ENCODE data around the gene ZBTB40.

DNA sequence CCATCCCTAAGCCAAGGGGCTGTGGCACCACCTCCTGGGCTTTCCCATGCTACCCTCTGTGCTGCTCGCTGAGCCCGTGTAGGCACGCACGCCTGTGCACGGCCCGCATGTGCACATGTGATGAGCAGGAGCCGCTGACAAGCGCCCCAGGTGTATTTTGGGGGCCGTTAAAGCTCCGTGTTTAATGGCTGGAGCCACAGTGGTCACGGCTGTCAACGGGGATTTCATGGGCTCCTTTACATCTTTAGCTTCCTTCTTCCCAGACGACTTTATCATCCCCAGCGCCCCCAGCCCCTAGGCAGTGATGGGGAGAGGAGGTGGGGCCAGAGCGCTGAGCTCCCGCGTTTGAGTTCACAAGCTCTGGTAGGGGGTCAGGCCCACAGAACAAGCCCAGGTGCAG lies 99.9 kb downstream of the ZBTB40 start:
- TF ChIP-seq, protein P1, sequence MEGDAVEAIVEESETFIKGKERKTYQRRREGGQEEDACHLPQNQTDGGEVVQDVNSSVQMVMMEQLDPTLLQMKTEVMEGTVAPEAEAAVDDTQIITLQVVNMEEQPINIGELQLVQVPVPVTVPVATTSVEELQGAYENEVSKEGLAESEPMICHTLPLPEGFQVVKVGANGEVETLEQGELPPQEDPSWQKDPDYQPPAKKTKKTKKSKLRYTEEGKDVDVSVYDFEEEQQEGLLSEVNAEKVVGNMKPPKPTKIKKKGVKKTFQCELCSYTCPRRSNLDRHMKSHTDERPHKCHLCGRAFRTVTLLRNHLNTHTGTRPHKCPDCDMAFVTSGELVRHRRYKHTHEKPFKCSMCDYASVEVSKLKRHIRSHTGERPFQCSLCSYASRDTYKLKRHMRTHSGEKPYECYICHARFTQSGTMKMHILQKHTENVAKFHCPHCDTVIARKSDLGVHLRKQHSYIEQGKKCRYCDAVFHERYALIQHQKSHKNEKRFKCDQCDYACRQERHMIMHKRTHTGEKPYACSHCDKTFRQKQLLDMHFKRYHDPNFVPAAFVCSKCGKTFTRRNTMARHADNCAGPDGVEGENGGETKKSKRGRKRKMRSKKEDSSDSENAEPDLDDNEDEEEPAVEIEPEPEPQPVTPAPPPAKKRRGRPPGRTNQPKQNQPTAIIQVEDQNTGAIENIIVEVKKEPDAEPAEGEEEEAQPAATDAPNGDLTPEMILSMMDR (IDR thresholded peaks at IDR 0.05 in 8 of 11, conservative IDR thresholded peaks at IDR 0.05 in 3 of 11) = no peak
- TF ChIP-seq POLR2AphosphoS5 (IDR thresholded peaks at IDR 0.05) (no peak), POLR2A (IDR thresholded peaks at IDR 0.05) (no peak)

Measured in spleen (tissue), 7 donors.